Lower leg skin (tissue), 4 donors: ENCODE results near the gene CSTF1. TPM values are rescaled to one million over a fixed set of nuclear protein-coding genes. Genes with fewer than 3 reads are reported as not detected.

Source experiments
- DNase-seq, 2 donors: peaks; one replicate each; pipeline ENCODE4 v3.0.0-alpha.2; 2019; ENCODE audit warnings: low spot score in 2 of 2
- H3K4me3 ChIP-seq: fragments of 200-600 bp; sonication (generic); 2 replicates; pipeline ENCODE4 v1.5.1; 2017; ENCODE audit warnings: mild to moderate bottlenecking, low read depth; ENCODE audit not compliant: poor library complexity, severe bottlenecking
- CTCF ChIP-seq, 3 donors: fragments of 450-650 bp; IDR thresholded peaks; one replicate each; pipeline ENCODE4 v1.5.1; 2016; ENCODE audit warnings: antibody characterized with exemption in 3 of 3, mild to moderate bottlenecking in 3 of 3, moderate library complexity in 2 of 3
- POLR2A ChIP-seq, 2 donors: fragments of 450-650 bp; IDR thresholded peaks; one replicate each; pipeline ENCODE4 v1.6.1; 2016 to 2017; ENCODE audit warnings: antibody characterized with exemption in 2 of 2, mild to moderate bottlenecking in 1 of 2, moderate library complexity in 1 of 2
- WGBS, 2 donors: methylation state at CpG; one replicate each; pipeline ENCODE4 v1.1.5; 2018; 5-methylcytosine and 5-hydroxymethylcytosine counted together
- intact Hi-C: fragments of 100-400 bp; cut with DNase I; formaldehyde crosslinking; loops from one replicate; pipeline ENCODE4 v1.15.0; 2023; ENCODE audit warnings: low total_unique reads
- total RNA-seq, 4 donors: library from RNA; depleted of rRNA; stranded (reverse); fragments of >200 nt; gene quantifications; one replicate each; pipeline ENCODE4 v1.1.0, GENCODE V29; 2016

CSTF1 gene
- total RNA-seq, 4 donors from 2014 or later, result 29.5 to 41.4 (median 31.6) TPM

GRCh38 chr20:56417911-56418310 lies 25.5 kb downstream of the CSTF1 start:
- TF ChIP-seq CTCF (IDR thresholded peaks at IDR 0.05) (no peak), POLR2A (IDR thresholded peaks at IDR 0.05) (no peak)
- no peak overlapping the region for H3K4me3 ChIP-seq
- peak in 1 of 2 donors; percentile 12 for DNase-seq
- whole genome bisulfite sequencing, 2 donors, result 76 to 83% methylated on average over 4 of the region's 4 CpGs
- intact Hi-C loops, result no loop called here

- intact Hi-C loops, result no loop called here
- TF ChIP-seq POLR2A (IDR thresholded peaks at IDR 0.05), result no peak
- TF ChIP-seq CTCF (IDR thresholded peaks at IDR 0.05), result no peak
- 63 to 64% methylated on average over 11 of the region's 11 CpGs for WGBS, 2 donors
- no peak overlapping the region for H3K4me3 ChIP-seq
- DNase-seq, result peak in 1 of 2 donors; percentile 77
Observed at GRCh38 chr20:56418385-56418861, 26.0 kb downstream of the CSTF1 start.

- no peak for DNase-seq
- H3K4me3 ChIP-seq, result no peak overlapping the region
- 91 to 93% methylated on average over 2 of the region's 2 CpGs for WGBS, 2 donors
- intact Hi-C loops, result no loop called here
- TF ChIP-seq POLR2A (IDR thresholded peaks at IDR 0.05) (no peak), CTCF (IDR thresholded peaks at IDR 0.05) (no peak)
Observed at GRCh38 chr20:56420028-56420427, 27.6 kb downstream of the CSTF1 start.

GRCh38 chr20:56420940-56421688 lies 28.7 kb downstream of the CSTF1 start:
- no peak overlapping the region for H3K4me3 ChIP-seq
- intact Hi-C loops, result no loop called here
- WGBS, 2 donors, result 78 to 79% methylated on average over 11 of the region's 11 CpGs
- TF ChIP-seq POLR2A (IDR thresholded peaks at IDR 0.05) (no peak), CTCF (IDR thresholded peaks at IDR 0.05) (no peak)
- peak in 1 of 2 donors; percentile 56 for DNase-seq

- no peak overlapping the region for H3K4me3 ChIP-seq
- 58 to 64% methylated on average over 9 of the region's 9 CpGs for WGBS, 2 donors
- peak in 1 of 2 donors; percentile 40 for DNase-seq
- intact Hi-C loops, result no loop called here
- TF ChIP-seq CTCF (IDR thresholded peaks at IDR 0.05) (no peak), POLR2A (IDR thresholded peaks at IDR 0.05) (no peak)
Observed at GRCh38 chr20:56422076-56422823, 29.8 kb downstream of the CSTF1 start.
